NCI-H1436 (cell line): ENCODE results near the gene MRPS34.

Experiments used
- DNase-seq: peaks from one replicate; lab custom pipeline; 2025; lab: John Stamatoyannopoulos, UW

Gene MRPS34

DNA sequence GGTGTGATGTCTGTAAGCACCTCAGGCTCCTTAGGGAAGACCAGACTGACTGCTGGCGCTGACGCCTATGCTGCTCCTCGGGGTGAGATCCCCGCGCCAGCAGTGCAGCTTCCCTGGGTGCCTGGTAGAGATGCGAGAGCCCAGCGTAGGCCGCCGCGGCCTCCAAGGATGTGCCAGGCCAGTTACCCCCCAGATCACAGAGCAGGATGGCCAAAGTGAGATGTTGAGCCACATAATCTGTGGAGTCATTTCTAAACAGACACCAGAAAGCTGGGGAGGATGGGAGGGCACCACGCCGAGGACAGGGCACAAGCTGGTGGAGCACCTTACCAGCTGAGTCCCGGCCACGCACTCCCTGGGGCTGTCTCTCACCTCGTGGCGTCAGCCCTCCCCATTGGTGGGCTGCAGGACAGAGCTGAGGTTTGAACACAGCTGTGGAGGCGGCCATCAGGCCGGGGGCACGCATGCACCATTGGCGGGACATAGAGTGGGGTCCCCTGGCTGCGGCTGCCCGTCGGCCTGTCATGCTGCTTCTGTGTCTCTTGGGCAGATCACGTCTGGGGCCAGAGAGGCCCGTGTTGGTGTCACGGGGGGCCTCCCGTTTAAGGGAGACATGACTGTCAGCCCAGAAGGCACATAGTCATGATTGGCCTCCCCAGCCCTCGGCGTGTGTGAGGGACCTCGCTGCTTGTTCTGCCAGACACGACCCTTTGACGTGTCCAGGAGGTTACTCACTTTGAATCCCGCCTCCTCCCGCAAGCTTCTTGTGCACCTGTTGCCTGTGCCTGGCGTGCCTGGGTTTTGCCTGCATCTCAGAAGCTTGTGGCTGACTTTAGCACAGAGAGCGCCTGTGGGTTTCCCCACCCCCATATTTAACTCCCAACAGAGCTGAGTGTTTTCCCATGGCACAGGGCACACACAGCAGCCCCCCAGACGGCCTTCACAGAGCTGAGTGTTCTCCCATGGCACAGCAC, 45.0 kb downstream of the MRPS34 start:
- DNase-seq = no peak

- DNase-seq = no peak
Measured at GRCh38 chr16:1726661-1727502, 46.1 kb downstream of the MRPS34 start.

DNA sequence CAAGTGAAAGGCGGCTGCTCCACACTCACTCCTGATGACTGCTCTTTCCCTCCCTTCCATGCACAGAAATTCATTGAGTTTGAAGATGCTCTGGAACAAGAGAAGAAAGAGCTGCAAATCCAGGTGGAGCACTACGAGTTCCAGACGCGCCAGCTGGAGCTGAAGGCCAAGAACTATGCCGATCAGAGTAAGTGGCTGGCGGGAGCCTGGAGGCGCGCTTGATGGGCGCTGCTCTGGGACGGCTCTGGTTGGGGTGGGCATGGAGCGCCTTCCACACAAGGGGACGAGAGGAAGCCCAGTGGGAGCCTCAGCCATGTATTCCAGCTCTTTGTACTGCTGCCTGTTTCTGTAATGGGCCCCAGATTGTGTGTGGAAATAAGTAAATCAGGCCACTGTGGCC, 48.4 kb downstream of the MRPS34 start:
- DNase-seq = no peak

GRCh38 chr16:1723450-1724147, 49.3 kb downstream of the MRPS34 start:
- no peak for DNase-seq
